Measurements from ENCODE around the gene LRMDA. TPM values are rescaled to one million over a fixed set of nuclear protein-coding genes. Genes with fewer than 3 reads are reported as not detected.

The LRMDA gene
- total RNA-seq, 1 donor from 2014 or later, result 29.9 TPM

DNA sequence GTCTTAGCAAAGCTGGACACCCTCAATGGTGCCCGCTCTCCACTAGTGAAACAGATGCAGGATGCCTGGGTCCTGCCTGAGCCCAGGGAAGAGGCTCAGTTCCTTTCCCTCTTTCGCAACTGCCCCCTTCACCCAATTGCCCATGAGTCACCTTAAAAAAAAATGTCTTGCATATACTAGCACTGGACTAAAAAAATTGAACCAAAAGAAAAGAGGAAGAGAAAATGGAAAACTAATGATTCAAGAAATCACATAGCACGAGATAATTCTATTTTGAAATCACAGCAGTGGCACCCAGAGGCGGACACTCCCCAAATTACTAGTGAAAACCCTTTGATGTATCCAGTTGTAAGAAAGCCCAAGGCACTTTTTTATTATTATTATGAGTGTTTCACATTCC lies 972.5 kb downstream of the LRMDA start:
- H3K4me1 ChIP-seq, result no peaks in the 10 kb centered on the region

GRCh38 chr10:76404531-76404930 lies 973.1 kb downstream of the LRMDA start:
- H3K27ac ChIP-seq, result peak overlapping the region; percentile 15

More for the DNA sequence above, 972.5 kb downstream of the LRMDA start:
- H3K4me3 ChIP-seq, result no peak overlapping the region
- TF ChIP-seq CTCF (IDR thresholded peaks at IDR 0.05), result no peak
- DNase-seq, result no peak
- H3K36me3 ChIP-seq, result no peaks in the 10 kb centered on the region
- H3K9me3 ChIP-seq, result no peaks in the 10 kb centered on the region
- intact Hi-C loops (cut with DNase I), result no loop called here
- no peaks in the 10 kb centered on the region for H3K27me3 ChIP-seq (ENCODE audit: low read depth)
- peak; percentile 54 to 72 for ATAC-seq
- no peak overlapping the region for H3K27ac ChIP-seq

GRCh38 chr10:76405922-76406321 lies 974.5 kb downstream of the LRMDA start:
- Histone ChIP-seq H3K27ac (no peak overlapping the region), H3K4me3 (no peak overlapping the region), H3K36me3 (no peaks in the 10 kb centered on the region), H3K4me1 (no peaks in the 10 kb centered on the region), H3K27me3 (ENCODE audit: low read depth) (no peaks in the 10 kb centered on the region), H3K9me3 (no peaks in the 10 kb centered on the region)
- no peak for ATAC-seq
- no peak for TF ChIP-seq CTCF (IDR thresholded peaks at IDR 0.05)
- intact Hi-C loops (cut with DNase I), result no loop called here
- no peak for DNase-seq

More at GRCh38 chr10:76404531-76404930, 973.1 kb downstream of the LRMDA start:
- Histone ChIP-seq H3K4me3 (no peak overlapping the region), H3K27me3 (ENCODE audit: low read depth) (no peaks in the 10 kb centered on the region), H3K4me1 (no peaks in the 10 kb centered on the region), H3K36me3 (no peaks in the 10 kb centered on the region), H3K9me3 (no peaks in the 10 kb centered on the region)
- TF ChIP-seq CTCF (IDR thresholded peaks at IDR 0.05), result no peak
- DNase-seq, result no peak
- ATAC-seq, result peak in 1 of 2 donors; percentile 17
- intact Hi-C loops (cut with DNase I), result no loop called here

DNA sequence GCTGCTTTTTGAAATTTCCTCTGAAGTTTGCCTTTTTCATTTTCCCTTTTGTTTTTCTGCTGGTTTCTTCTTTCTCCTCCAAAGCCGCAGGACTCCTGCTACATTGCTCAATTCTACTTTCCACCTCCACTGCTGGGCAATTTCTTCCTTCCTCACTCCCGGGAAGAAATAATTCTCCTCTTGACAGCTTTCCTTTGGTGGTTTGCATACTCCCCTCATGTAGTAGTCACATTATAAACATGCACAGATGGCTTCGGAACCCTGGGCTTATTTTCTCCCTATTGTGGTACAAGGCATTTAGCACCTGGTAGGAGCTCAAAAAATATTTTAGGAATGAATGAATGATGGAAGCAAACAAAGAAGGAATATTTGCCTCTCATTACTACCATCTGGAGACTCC lies 977.2 kb downstream of the LRMDA start:
- no peak for ATAC-seq
- no peaks in the 10 kb centered on the region for H3K36me3 ChIP-seq
- H3K27me3 ChIP-seq (ENCODE audit: low read depth), result no peaks in the 10 kb centered on the region
- no peak for TF ChIP-seq CTCF (IDR thresholded peaks at IDR 0.05)
- no peaks in the 10 kb centered on the region for H3K4me1 ChIP-seq
- H3K9me3 ChIP-seq, result no peaks in the 10 kb centered on the region
- no peak for DNase-seq
- H3K4me3 ChIP-seq, result no peak overlapping the region
- H3K27ac ChIP-seq, result no peak overlapping the region
- intact Hi-C loops (cut with DNase I), result no loop called here

GRCh38 chr10:76411729-76412435 lies 980.5 kb downstream of the LRMDA start:
- no peak overlapping the region for H3K27ac ChIP-seq
- H3K27me3 ChIP-seq (ENCODE audit: low read depth), result no peaks in the 10 kb centered on the region
- no peak overlapping the region for H3K4me3 ChIP-seq
- DNase-seq, result no peak
- ATAC-seq, result peak; percentile 11 to 30
- H3K4me1 ChIP-seq, result no peaks in the 10 kb centered on the region
- H3K9me3 ChIP-seq, result no peaks in the 10 kb centered on the region
- intact Hi-C loops (cut with DNase I), result no loop called here
- no peaks in the 10 kb centered on the region for H3K36me3 ChIP-seq
- no peak for TF ChIP-seq CTCF (IDR thresholded peaks at IDR 0.05)
